NCI-H524 (cell line): ENCODE measurements around the gene ETS2.

Experiments
- DNase-seq, 2 experiments: peaks; one replicate each; lab custom pipeline; 2025; lab: John Stamatoyannopoulos, UW

Gene ETS2

DNA sequence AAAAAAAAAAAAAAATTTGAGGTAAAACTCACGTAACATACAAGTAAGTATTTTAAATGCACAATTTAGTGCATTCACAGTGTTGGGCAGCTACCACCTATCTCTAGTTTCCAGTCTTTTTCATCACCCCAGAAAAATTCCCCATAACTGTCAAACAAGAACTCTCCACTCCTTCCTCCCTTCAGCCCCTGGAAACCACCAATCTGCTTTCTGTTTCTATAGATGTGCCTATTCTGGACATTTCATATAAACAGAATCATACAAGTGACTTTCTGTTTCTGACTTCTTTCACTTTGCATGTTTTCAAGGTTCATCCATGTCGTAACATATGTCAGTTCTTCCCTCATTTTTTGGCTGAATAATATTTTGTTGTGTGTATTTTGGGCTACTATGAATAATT is 24.9 kb upstream of the ETS2 start:
- no peak for DNase-seq

DNA sequence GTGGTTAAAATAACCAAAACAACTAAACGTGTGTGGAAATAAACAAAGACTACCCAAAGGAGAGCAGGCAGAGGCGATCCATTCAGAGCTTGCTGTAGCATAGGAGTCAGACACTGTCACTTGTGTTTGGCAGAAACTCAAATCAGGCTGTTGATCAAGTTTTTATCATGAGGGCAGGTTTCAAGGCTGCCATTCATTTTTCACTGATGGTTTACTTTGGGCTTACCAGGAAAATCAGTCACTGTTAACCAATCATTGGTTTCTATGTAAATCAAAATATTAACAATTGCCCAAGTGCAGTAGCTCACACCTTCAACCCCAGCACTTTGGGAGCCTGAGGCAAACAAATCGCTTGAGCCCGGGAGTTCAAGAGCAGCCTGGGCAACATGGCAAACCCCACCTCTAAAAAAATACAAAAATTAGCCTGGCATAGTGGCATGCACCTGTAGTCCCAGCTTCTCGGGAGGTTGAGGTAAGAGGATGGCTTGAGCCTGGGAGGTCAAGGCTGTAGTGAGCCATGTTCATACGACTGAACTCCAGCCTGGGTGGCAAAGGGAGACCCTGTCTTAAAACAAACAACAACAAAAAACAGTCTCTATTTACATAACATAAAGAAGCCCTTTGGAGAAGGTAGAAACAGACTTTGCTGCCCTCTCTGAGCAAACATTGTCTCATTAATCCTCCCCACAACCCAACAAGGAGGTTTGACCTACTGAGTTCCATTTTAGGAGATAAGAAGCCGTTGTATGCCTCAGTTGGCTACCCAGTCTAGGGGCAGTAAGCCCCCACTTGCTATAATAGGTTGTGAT is 21.1 kb upstream of the ETS2 start:
- DNase-seq = no peak

DNA sequence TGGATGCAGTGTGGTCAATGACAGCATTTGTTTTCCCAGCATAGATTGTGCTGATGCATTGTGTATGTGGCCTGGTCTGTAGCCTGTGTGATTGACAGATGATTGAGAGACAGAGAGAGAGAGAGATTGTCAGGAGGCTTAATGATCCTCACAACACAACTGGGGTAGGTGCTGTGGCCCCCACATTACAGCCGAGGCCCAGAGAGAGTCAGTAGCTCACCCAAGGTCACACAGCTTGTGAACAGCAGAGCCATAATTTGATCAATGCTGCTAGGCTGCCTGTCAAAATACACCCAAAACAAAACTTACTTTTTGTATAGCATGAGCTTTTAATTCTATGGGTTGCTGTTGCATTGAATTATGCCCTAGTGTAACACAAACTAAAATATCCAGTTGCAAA is 20.2 kb upstream of the ETS2 start:
- DNase-seq = no peak

DNA sequence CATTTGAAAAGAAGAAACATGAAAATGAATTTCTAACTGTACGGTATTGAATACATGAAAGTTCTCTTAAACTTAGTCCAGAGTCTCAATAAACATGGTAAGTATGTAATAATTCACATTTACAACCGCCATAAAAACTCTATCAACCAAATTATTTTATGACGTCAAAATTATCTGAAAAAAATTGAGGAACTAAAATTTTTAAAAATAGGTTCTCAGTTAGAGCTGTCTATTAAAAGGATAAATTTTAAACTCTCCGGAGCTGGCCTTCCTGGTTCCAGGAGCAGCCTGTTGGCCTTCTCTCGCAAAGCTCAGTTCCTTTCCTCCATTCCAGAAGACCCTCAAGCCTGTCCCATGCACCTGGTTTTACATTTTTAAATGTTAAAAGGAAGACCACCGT is 18.7 kb upstream of the ETS2 start:
- no peak for DNase-seq

DNA sequence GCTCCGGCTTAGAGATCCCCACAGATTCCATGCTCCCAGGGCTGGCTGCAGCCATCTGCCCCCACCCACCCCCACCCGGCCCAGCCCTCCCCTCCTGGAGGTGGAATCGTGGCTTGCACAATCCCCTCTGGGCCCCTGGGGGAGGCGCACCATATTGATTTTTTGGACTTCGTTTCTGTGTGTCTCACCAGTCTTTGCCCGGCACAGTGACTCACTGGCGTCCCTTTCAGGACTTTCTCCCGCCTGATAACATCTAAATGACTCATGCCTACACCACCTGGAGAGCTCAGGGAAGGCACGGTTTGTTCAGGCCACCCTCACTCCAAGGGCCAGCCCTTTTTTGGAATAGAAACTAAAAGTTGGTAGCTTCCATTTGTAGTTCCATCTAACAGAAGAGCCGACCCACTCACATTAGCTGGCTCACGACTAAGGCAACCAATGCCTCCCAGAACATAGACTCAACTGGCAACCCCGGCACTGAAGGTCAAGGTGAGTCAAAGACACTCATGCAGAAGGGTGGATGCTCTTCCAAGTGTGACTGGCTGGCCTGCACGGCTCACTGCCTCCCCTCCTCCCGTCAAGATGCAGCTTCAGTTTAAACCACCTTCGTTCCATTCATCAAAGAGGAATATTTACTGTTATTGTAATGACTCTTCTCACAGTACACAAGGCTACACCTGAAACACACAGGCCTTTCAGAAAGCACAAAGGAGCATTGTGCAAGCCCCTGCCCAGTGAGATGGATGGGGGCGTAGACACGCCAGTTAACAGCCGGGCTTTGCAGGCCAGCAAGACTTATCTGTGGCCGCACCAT is 18.1 kb upstream of the ETS2 start:
- DNase-seq = peak in 1 of 2 experiments; percentile 50

DNA sequence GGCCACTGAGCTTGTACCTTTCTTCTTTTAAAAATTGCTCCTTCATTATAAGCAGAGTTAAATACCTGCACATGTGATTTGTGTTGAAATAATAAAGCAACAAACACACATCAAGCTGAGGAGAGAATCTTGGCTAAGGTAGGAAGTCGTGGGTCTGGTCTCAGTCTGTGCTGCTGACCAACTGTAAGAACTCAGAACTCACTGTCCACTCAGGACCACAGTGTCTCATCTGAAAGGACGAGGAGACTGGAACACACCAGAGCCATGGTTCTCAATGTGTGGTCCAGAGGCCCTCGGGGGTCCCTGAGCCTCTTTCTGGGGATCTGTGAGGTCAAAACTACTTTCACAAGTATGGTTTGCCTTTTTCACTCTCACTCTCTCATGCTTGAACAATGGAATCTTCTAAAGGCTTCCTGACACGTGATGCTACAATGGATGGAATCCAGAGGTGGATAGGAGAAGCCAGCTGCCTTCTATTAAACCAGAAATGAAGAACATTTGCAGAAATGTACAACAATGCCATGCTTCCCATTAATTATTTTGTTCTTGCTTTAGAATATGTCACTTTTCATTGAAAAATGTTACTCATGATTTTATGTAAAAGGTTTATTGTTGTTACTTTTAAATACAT is 17.3 kb upstream of the ETS2 start:
- no peak for DNase-seq

DNA sequence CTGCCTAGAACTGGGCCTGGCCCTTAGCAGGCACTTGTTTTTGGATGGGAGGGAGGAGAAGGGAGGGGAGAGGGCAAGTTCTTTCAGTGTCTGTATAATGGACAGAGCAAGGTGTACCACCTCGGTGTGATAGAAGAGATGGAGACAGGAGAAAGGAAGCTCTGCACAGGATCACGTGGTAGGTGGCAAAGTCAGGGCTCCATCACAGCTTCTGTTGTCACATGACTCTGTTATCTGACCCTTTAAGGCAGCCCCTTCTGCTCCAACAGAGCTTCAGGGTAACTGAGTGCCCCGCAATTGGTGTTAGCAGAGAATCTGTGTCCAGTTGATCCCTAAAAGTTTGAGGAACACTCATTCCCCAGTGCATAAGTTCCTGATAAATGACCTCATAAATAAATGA is 16.5 kb upstream of the ETS2 start:
- no peak for DNase-seq

DNA sequence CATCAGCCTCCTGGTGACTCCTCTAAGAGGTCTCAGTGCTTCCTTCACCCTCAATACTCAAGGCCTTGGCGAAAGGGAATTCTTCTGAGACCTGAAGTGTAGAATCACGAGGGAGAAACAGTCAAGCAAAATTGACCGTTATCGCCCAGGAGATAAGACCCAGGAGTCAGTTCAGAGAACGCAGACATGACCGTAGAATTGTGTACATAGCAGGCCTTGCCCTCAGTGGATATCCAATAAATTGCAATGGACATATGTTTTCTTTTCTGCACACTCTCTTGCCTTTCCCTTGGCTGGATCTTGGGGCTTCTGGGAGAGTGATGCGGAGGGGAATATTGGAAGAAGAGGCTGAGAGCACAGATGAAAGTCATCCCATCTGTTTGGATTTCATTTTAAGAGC is 15.7 kb upstream of the ETS2 start:
- no peak for DNase-seq

DNA sequence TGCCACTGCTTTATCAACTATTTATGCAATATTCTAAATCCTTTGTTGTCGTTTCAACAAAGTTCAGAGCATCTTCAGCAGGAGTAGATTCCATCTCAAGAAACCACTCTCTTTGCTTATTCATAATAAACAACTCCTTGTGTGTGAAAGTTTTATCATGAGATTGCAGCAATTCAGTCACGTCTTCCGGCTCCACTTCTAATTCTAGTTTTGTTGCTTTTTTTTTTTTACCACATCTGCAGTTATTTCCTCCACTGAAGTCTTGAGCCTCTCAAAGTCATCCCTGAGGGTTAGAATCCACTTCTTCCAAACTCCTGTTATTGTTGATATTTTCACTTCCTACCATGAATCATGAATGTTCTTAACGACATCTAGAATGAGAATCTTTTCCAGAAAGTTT is 14.8 kb upstream of the ETS2 start:
- no peak for DNase-seq

DNA sequence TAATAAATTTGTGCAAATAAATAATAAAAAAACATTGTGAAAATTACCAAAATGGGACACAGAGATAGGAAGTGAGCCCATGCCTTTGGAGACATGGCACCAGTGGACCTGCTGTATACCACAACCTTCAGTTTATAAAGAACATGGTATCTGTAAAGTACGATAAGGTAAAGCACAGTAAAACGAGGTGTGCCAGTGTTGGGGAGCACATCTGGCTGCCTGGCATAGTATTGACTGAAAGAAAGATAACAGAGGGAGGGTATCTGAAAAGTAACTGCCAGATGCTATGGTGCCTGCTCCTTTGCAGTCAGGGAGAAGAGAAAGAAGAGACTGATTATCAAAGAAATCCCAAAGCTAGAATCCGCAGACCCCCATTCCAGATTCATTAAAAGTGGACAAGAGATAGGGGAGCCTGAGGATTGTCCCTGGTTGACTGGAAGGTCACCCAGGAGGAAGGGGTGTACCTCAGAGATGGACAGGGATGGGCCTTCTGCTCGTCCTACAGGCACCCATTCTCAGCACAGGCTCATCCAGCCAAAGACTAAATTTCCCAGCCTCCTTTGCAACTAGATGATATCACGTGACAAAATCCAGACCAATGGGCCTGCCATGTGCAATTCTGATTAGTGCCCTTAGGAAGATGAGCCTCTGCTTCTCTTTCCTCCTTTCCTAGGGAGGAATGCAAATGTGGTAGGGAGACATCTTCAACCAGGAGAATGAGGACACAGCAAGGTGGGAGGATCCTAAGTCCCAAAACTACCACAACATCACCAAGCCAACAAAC is 12.9 kb upstream of the ETS2 start:
- DNase-seq = no peak

DNA sequence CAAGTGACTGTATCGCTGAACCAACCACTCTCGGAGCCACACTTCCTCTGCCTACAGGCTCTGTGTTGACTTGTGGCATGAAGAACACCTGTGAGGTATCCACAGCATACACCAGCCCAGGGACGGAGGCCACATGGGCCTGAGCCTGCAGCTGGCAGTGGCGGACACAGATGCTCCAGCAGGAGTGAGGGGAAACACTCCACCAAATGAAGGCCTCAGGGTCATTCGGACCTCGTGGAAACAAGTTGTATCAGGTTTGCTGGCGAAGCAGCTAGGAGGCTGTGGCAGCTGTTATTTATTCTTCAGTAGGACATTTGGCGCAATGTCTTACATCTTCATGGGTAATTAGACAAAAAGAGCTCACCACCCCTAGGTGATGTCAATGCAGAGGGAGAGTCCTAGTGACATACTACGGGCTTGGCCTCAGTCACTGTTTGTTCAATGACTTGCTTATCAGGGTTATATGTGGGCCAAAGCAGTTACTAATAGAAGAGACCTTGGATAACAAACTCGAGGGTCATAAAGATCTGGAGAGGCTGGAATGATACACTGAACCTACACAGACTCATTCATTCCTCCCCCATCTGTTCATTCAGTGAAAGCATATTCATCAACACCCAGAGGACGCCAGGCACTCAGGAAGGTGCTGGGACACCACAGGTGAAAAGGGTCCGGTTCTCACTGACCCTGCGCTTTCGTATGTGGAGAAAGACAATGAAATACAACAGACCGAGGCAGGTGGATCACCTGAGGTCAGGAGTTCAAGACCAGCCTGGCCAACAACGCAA is 11.6 kb upstream of the ETS2 start:
- DNase-seq = no peak

DNA sequence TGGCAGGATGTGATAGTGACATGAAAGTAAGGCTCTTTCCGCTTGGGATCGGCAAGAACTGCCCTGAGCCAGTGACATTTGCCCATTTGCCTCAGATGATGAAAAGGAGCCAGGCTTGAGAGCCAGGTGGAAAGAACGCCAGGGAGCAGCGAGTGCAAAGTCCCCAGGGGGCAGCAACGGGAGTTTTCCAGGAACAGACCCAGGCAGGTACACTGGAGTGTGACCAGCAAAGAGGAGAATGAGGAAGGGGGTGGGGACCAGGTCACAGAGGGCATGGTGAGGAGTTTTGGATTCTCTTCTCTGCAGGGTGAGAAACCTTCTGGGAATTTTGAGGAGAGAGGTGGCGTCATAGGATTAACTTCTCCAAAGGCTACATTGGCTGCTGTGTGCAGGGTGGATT is 10.8 kb upstream of the ETS2 start:
- no peak for DNase-seq

DNA sequence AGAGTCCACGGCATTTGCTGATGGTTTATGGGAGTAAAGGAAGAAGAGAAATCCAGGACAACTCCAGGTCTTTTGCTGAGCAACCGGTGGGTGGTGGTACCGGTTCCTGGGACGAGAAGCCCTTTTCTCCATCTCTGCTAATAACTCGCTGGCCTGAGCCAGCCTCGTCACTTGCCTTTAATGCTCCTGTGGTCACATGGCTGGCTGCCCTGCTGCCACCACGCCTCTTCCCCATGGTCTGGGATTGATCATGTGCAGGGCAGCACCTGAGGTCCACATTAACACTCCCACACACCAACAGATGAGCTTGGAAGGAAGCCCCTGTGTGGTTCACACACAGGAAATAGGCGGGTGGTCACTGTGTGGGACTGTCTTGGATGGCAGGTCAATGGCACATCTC is 10.3 kb upstream of the ETS2 start:
- no peak for DNase-seq

DNA sequence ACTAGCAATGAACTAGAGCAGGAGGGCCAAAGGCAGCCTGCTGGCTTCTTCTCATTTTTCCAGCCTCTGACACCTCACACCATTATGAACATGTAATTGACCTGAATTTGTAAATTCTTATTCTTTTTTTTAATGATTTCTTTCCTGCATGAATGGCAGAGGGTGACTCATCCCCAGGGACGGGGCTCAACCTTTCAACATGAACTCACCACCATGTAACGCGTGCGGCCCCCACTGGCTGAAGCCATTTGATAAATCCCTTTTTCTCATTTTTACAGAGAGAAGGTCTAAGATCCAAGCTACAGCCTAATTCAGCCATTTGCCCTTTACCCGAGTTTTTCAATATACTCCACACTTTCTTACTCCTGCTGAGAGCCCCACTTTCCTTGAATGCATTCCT is 9.3 kb upstream of the ETS2 start:
- no peak for DNase-seq

DNA sequence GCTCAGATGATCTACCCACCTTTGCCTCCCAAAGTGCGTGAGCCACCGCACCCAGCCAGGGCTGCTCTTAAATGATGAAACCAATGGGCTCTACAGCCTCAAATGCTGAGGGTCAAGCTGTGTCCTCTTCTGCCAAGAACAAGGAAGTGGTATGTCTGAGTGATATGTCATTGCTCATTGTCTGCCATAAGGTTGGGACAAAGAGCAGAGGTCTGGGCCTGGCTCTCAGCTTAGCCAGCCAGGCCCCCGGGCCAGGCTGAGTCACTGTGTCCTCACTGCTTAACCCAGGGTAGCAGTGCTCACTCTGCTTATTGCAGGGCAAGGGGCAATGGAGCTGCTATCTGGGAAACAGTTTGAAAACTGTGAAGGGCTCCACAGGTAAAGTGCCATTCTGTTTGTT is 8.3 kb upstream of the ETS2 start:
- DNase-seq = no peak

DNA sequence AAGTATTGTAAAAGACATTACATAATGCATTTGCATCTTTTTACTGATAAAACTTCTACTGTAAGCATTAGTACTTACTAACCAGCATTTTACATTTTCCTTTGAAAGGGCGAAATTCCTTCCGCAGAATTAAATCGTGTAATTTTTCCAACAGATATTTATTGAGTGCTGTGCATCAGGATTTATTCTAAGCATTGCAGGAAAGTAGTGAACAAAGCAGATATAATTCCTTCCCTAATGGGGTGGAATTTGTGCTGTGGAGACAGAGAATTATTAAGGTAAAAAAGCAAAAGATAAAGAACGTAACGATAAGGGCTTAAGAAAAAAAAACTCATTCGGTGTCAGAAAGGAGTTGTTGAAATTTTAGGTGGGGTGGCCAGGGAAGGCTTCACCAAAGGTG is 7.6 kb upstream of the ETS2 start:
- DNase-seq = no peak

DNA sequence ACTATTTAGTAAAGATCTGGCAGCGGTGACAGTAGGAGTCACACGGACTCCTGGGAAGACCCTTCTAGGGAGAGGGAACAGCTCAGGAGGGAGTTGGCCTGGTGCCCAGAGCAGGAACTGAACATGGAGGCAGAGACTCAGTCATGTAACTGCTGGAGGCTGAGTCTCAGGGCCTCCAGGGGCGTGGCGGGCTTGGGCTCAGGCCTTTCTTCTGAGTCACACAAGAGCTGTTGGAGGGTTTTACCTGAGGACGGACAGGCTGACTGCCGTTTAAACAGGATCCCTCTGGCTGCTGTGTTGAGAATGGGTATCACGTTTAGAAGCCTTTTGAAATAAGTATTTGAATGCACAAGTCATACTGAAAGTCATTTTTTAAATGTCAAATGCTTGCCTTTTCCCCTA is 7.2 kb upstream of the ETS2 start:
- DNase-seq = no peak

DNA sequence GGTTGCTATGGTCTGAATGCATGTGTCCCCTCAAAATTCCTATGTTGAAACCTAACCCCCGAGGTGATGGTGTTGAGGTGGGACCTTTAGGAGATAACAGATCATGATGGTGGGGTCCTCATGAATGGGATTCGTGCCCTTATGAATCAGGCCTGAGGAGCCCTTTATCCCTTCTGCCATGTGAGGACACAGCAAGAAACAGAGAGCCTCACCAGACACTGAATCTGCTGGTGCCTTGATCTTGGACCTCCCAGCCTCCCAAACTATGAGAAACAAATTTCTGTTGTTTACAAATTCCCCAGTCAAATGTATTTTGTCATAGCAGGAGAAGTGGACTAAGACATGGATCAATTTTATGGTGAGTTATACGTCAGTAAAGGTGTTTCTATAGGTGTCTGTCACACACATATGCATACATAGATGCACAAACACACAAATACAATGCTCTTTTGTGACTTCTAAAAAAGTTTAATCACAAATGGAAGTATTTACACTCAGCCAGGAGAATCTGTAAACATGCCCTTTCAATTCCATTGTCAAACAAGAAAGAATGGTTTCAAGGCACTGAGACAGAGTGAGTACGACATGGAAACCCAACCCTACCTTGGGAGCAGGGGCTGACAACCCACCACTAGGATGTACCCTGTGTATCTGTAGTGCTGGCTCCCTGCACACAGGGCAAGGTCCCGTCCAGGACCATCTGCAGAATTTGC is 5.5 kb upstream of the ETS2 start:
- DNase-seq = no peak

DNA sequence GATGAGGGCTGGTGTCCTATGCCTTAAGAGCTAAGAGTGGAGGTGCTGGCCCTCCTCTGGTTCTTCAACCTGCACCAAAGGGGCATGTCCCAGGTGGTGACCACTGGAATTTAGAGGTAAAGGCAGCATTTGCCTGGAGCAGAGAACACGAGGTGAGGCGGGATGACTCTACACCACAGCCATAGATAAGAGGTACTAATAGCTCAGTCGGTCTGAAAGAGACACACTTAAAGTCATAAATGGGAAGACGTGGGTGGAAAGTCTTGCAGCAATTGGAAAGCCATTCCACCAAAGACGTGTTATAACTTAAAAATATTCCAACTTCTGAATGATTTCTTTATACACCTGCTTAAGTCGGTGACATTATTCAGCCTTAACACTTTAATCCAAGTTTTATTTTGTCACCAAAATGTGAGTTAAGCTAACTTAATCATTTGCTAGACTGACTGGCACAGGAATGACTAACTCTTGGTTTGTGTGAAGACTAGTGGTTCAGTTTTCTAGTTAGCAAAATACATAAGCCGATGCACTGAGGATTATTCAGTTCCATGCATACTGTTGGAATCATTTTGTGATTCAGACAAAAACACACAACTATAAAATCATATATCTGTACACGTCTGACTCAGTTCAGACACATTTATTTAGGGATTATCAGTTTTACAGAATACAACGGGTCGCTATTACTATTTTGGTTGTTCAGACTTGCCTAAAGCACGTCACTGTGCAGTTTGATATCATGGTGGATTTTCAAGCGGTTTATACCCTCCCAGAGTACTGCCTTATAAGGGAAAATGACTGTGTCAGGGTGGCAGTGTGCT is 4.6 kb upstream of the ETS2 start:
- no peak for DNase-seq
